ENCODE measurements around the gene KMT2B. TPM values are rescaled to one million over a fixed set of nuclear protein-coding genes. Genes with fewer than 3 reads are reported as not detected.

The KMT2B gene
- total and polyA plus RNA-seq, 8 donors = 8.3 to 92.4 (median 18.9) TPM

- TF ChIP-seq CTCF (IDR thresholded peaks at IDR 0.05) = no peak
- TF ChIP-seq EP300 (IDR thresholded peaks at IDR 0.05) = no peak
- no peak for TF ChIP-seq POLR2AphosphoS5 (IDR thresholded peaks at IDR 0.05)
- TF ChIP-seq POLR2A (IDR thresholded peaks at IDR 0.05) = no peak
- H3K4me3 ChIP-seq = no peak overlapping the region
- peaks cover 81 to 100% (median 100%) of the 10 kb centered on the region in 4 donors for H3K36me3 ChIP-seq
- H3K9me3 ChIP-seq = no peaks in the 10 kb centered on the region
- no peak for DNase-seq
- no peaks in the 10 kb centered on the region for H3K27me3 ChIP-seq
- H3K27ac ChIP-seq = no peak overlapping the region
- WGBS, 5 donors = 92 to 95% (median 93%) methylated on average over 18 of the region's 18 CpGs
- H3K4me1 ChIP-seq = no peaks in the 10 kb centered on the region
- intact Hi-C loops (cut with DNase I; ENCODE audit: low total_unique reads) = no loop called here
Measured at GRCh38 chr19:35730326-35730725, 12.5 kb downstream of the KMT2B start.

GRCh38 chr19:35731353-35731752 is 13.6 kb downstream of the KMT2B start:
- Histone ChIP-seq H3K4me3 (no peak overlapping the region), H3K4me1 (no peaks in the 10 kb centered on the region), H3K27ac (no peak overlapping the region), H3K36me3 (peaks cover 77 to 100% (median 100%) of the 10 kb centered on the region in 4 donors), H3K9me3 (no peaks in the 10 kb centered on the region), H3K27me3 (no peaks in the 10 kb centered on the region)
- intact Hi-C loops (cut with DNase I; ENCODE audit: low total_unique reads) = no loop called here
- 56 to 72% (median 63%) methylated on average over 9 of the region's 9 CpGs for WGBS, 5 donors
- TF ChIP-seq POLR2AphosphoS5 (IDR thresholded peaks at IDR 0.05) (no peak), CTCF (IDR thresholded peaks at IDR 0.05) (no peak), EP300 (IDR thresholded peaks at IDR 0.05) (no peak), POLR2A (IDR thresholded peaks at IDR 0.05) (no peak)
- no peak for DNase-seq

- no peak for DNase-seq
- Histone ChIP-seq H3K4me1 (no peaks in the 10 kb centered on the region), H3K36me3 (peaks cover 77 to 100% (median 100%) of the 10 kb centered on the region in 4 donors), H3K4me3 (no peak overlapping the region), H3K27me3 (no peaks in the 10 kb centered on the region), H3K9me3 (no peaks in the 10 kb centered on the region), H3K27ac (no peak overlapping the region)
- intact Hi-C loops (cut with DNase I; ENCODE audit: low total_unique reads) = no loop called here
- 85 to 92% (median 89%) methylated on average over 21 of the region's 21 CpGs for WGBS, 5 donors
- TF ChIP-seq POLR2AphosphoS5 (IDR thresholded peaks at IDR 0.05) = no peak
- TF ChIP-seq POLR2A (IDR thresholded peaks at IDR 0.05) = no peak
- TF ChIP-seq EP300 (IDR thresholded peaks at IDR 0.05) = no peak
- no peak for TF ChIP-seq CTCF (IDR thresholded peaks at IDR 0.05)
Measured at GRCh38 chr19:35731779-35732405, 14.1 kb downstream of the KMT2B start.

GRCh38 chr19:35732540-35733179 is 14.9 kb downstream of the KMT2B start:
- 90 to 94% (median 93%) methylated on average over 10 to 25 of the region's 25 CpGs for WGBS, 5 donors
- H3K27me3 ChIP-seq = no peaks in the 10 kb centered on the region
- no peak for DNase-seq
- TF ChIP-seq EP300 (IDR thresholded peaks at IDR 0.05) (no peak), CTCF (IDR thresholded peaks at IDR 0.05) (no peak), POLR2AphosphoS5 (IDR thresholded peaks at IDR 0.05) (no peak), POLR2A (IDR thresholded peaks at IDR 0.05) (no peak)
- H3K9me3 ChIP-seq = no peaks in the 10 kb centered on the region
- peaks cover 75 to 100% (median 100%) of the 10 kb centered on the region in 4 donors for H3K36me3 ChIP-seq
- no peak overlapping the region for H3K27ac ChIP-seq
- intact Hi-C loops (cut with DNase I; ENCODE audit: low total_unique reads) = no loop called here
- H3K4me3 ChIP-seq = no peak overlapping the region
- no peaks in the 10 kb centered on the region for H3K4me1 ChIP-seq
